ENCODE data around the gene POLR3A. TPM values are rescaled to one million over a fixed set of nuclear protein-coding genes. Genes with fewer than 3 reads are reported as not detected.

The POLR3A gene
- polyA plus RNA-seq, 1 of the 3 experiments (the other 2 are of a cell fraction) = 10.8 TPM

DNA sequence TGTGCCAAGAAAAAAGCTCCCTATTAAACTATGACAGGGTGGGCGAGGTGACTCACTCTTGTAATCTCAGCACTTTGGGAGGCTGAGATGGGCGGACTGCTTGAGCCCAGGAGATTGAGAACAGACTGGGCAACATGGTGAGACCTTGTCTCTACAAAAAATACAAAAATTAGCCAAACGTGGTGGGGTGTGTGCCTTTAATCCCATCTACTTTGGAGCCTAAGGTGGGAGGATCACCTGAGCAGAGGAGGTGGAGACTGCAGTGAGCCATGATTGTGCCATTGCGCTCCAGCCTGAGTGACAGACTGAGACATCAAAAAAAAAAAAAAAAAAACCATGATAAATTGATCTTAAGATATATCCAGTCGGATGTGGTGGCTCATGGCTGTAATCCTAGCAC, 11.5 kb downstream of the POLR3A start:
- CTCF ChIA-PET = interaction anchor here (0.7 to 2.0 kb wide), 3 partner anchors 12 to 109 kb away, joined by 4 read pairs; partner anchors contain the start of gene POLR3A
- 79% methylated on average over 5 of the region's 5 CpGs for WGBS (ENCODE audit: low lambda C conversion rate)
- POLR2A ChIA-PET = no interaction called here

DNA sequence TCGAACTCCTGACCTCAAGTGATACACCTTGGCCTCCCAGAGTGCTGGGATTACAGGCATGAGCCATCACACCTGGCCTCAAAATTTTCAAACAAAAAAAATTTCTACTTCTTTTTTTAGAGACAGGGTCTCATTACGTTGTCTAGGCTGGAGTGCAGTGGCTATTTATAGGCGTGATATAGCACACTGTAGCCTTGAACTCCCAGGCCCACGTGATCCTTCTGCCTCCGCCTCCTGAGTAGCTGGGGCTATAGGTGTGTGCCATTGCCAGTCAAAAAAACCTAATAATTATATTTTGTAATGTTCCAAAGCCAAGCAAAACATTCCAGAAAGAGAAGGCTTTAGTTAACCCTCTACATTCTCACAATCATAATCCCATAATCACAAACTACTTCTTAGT, 13.8 kb downstream of the POLR3A start:
- peaks cover 72 to 90% of the 10 kb centered on the region in 2 experiments for H3K36me3 ChIP-seq (replicated peaks in 1 of 2; ENCODE audit: control insufficient read depth in 1 of 2, insufficient read depth in 2 of 2, low read length in 1 of 2)
- POLR2A ChIA-PET = no interaction called here
- CTCF ChIA-PET = no interaction called here
- TF ChIP-seq GABPA (IDR thresholded peaks at IDR 0.05; ENCODE audit: low read depth) (no peak), RXRA (IDR thresholded peaks at IDR 0.05; ENCODE audit: borderline replicate concordance, low read depth) (no peak), SIN3A (IDR thresholded peaks at IDR 0.05; ENCODE audit: borderline replicate concordance, low read depth, low read length) (no peak), USF2 (IDR thresholded peaks at IDR 0.05; ENCODE audit: borderline replicate concordance, low read depth, low read length) (no peak), YY1 (IDR thresholded peaks at IDR 0.05; ENCODE audit: low read depth) (no peak), TEAD4 (IDR thresholded peaks at IDR 0.05; ENCODE audit: borderline replicate concordance, insufficient read depth) (no peak), PBX3 (IDR thresholded peaks at IDR 0.05) (no peak), RAD21 (IDR thresholded peaks at IDR 0.05; ENCODE audit: low read length) (no peak), GATA2 (CRISPR knock-in tag; IDR thresholded peaks at IDR 0.05) (no peak), TCF12 (IDR thresholded peaks at IDR 0.05) (no peak)
- TF ChIP-seq, protein P1, sequence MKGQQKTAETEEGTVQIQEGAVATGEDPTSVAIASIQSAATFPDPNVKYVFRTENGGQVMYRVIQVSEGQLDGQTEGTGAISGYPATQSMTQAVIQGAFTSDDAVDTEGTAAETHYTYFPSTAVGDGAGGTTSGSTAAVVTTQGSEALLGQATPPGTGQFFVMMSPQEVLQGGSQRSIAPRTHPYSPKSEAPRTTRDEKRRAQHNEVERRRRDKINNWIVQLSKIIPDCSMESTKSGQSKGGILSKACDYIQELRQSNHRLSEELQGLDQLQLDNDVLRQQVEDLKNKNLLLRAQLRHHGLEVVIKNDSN (IDR thresholded peaks at IDR 0.05; ENCODE audit: borderline replicate concordance, low read depth) = no peak
- TF ChIP-seq, protein P2, sequence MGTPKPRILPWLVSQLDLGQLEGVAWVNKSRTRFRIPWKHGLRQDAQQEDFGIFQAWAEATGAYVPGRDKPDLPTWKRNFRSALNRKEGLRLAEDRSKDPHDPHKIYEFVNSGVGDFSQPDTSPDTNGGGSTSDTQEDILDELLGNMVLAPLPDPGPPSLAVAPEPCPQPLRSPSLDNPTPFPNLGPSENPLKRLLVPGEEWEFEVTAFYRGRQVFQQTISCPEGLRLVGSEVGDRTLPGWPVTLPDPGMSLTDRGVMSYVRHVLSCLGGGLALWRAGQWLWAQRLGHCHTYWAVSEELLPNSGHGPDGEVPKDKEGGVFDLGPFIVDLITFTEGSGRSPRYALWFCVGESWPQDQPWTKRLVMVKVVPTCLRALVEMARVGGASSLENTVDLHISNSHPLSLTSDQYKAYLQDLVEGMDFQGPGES (IDR thresholded peaks at IDR 0.05; ENCODE audit: low read depth, low read length) = no peak

More for the DNA sequence above, 11.5 kb downstream of the POLR3A start:
- Histone ChIP-seq H3K4me1 (ENCODE audit: control insufficient read depth in 1 of 2, insufficient read depth in 2 of 2, low read depth in 1 of 2, low read length in 1 of 2) (no peaks in the 10 kb centered on the region), H2AFZ (ENCODE audit: low read depth) (no peak overlapping the region), H3K4me3 (ENCODE audit: low read depth in 2 of 2, low read length in 1 of 2) (no peak overlapping the region), H3K36me3 (replicated peaks in 1 of 2; ENCODE audit: control insufficient read depth in 1 of 2, insufficient read depth in 2 of 2, low read length in 1 of 2) (peaks cover 71 to 91% of the 10 kb centered on the region in 2 experiments), H3K9ac (no peak overlapping the region), H3K4me2 (no peak overlapping the region), H3K9me3 (no peaks in the 10 kb centered on the region), H3K27ac (ENCODE audit: low read depth in 2 of 2, low read length in 1 of 2) (no peak overlapping the region), H3K9me2 (no peaks in the 10 kb centered on the region), H3K79me2 (ENCODE audit: insufficient read depth) (no peaks in the 10 kb centered on the region), H3F3A (replicated peaks; ENCODE audit: insufficient read depth) (no peaks in the 10 kb centered on the region), H4K20me1 (ENCODE audit: insufficient read depth) (no peaks in the 10 kb centered on the region), H3K27me3 (ENCODE audit: insufficient read depth) (no peaks in the 10 kb centered on the region)
- DNase-seq = no peak
- no peak for TF ChIP-seq EP300 (IDR thresholded peaks at IDR 0.05; ENCODE audit: borderline replicate concordance in 1 of 2, low read depth in 1 of 2, low read length in 1 of 2)
- TF ChIP-seq ELF1 (IDR thresholded peaks at IDR 0.05) = no peak
- TF ChIP-seq, protein P3, sequence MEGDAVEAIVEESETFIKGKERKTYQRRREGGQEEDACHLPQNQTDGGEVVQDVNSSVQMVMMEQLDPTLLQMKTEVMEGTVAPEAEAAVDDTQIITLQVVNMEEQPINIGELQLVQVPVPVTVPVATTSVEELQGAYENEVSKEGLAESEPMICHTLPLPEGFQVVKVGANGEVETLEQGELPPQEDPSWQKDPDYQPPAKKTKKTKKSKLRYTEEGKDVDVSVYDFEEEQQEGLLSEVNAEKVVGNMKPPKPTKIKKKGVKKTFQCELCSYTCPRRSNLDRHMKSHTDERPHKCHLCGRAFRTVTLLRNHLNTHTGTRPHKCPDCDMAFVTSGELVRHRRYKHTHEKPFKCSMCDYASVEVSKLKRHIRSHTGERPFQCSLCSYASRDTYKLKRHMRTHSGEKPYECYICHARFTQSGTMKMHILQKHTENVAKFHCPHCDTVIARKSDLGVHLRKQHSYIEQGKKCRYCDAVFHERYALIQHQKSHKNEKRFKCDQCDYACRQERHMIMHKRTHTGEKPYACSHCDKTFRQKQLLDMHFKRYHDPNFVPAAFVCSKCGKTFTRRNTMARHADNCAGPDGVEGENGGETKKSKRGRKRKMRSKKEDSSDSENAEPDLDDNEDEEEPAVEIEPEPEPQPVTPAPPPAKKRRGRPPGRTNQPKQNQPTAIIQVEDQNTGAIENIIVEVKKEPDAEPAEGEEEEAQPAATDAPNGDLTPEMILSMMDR (IDR thresholded peaks at IDR 0.05) = no peak
- no peak for TF ChIP-seq RCOR1 (IDR thresholded peaks at IDR 0.05; ENCODE audit: low read length)
- TF ChIP-seq MAX (IDR thresholded peaks at IDR 0.05; ENCODE audit: low read depth) = no peak
- no peak for TF ChIP-seq CHD2 (IDR thresholded peaks at IDR 0.05; ENCODE audit: low read length, partially characterized antibody)
- no peak for TF ChIP-seq RAD21 (IDR thresholded peaks at IDR 0.05; ENCODE audit: low read length)
- TF ChIP-seq YY1 (IDR thresholded peaks at IDR 0.05; ENCODE audit: low read depth) = no peak
- TF ChIP-seq TCF12 (IDR thresholded peaks at IDR 0.05) = no peak
- no peak for TF ChIP-seq RXRA (IDR thresholded peaks at IDR 0.05; ENCODE audit: borderline replicate concordance, low read depth)
- TF ChIP-seq USF2 (IDR thresholded peaks at IDR 0.05; ENCODE audit: borderline replicate concordance, low read depth, low read length) = no peak
- TF ChIP-seq NRF1 (IDR thresholded peaks at IDR 0.05; ENCODE audit: low read depth, low read length) = no peak
- no peak for TF ChIP-seq TEAD4 (IDR thresholded peaks at IDR 0.05; ENCODE audit: borderline replicate concordance, insufficient read depth)
- TF ChIP-seq FOXJ3 (CRISPR knock-in tag; IDR thresholded peaks at IDR 0.05) = no peak

More for the DNA sequence above, 13.8 kb downstream of the POLR3A start:
- Histone ChIP-seq H2AFZ (ENCODE audit: low read depth) (no peak overlapping the region), H3K27ac (ENCODE audit: low read depth in 2 of 2, low read length in 1 of 2) (no peak overlapping the region), H3K9me3 (no peaks in the 10 kb centered on the region), H3K4me2 (no peak overlapping the region), H3K4me3 (ENCODE audit: low read depth in 2 of 2, low read length in 1 of 2) (no peak overlapping the region), H4K20me1 (ENCODE audit: insufficient read depth) (no peaks in the 10 kb centered on the region), H3K9ac (no peak overlapping the region), H3F3A (replicated peaks; ENCODE audit: insufficient read depth) (no peaks in the 10 kb centered on the region), H3K27me3 (ENCODE audit: insufficient read depth) (no peaks in the 10 kb centered on the region), H3K79me2 (ENCODE audit: insufficient read depth) (no peaks in the 10 kb centered on the region), H3K4me1 (ENCODE audit: control insufficient read depth in 1 of 2, insufficient read depth in 2 of 2, low read depth in 1 of 2, low read length in 1 of 2) (no peaks in the 10 kb centered on the region), H3K9me2 (no peaks in the 10 kb centered on the region)
- WGBS (ENCODE audit: low lambda C conversion rate) = 96% methylated on average over 5 of the region's 5 CpGs
- DNase-seq = no peak

All from SK-N-SH (cell line).